Right ventricle myocardium inferior (tissue), 1 donor: ENCODE results near the gene MPL. TPM values are rescaled to one million over a fixed set of nuclear protein-coding genes. Genes with fewer than 3 reads are reported as not detected.

Source experiments
- ATAC-seq: fragments of 200-7000 bp; cut with Tn5 transposase; one replicate; pipeline ENCODE4 v1.9.1; 2020; ENCODE audit warnings: mild to moderate bottlenecking, moderate library complexity
- DNase-seq: peaks from one replicate; pipeline ENCODE4 v3.0.0; 2021; ENCODE audit errors: missing footprints
- intact Hi-C: fragments of 100-400 bp; cut with DNase I; formaldehyde crosslinking; loops from one replicate; pipeline ENCODE4 v1.11.0; 2022
- total RNA-seq: library from RNA; stranded (reverse); fragmentation: NEBNext Ultra II Directional; extraction: Animal tissue kit (Norgen Biotek cat#: 25700); gene quantifications from one replicate; pipeline ENCODE4 v1.2.1, GENCODE V29; 2021
- donor health status: DM: no; HTN: yes; CAD: no; lungs with severe emphysema.

MPL gene
- total RNA-seq, 1 donor from 2014 or later = 0.73 TPM

DNA sequence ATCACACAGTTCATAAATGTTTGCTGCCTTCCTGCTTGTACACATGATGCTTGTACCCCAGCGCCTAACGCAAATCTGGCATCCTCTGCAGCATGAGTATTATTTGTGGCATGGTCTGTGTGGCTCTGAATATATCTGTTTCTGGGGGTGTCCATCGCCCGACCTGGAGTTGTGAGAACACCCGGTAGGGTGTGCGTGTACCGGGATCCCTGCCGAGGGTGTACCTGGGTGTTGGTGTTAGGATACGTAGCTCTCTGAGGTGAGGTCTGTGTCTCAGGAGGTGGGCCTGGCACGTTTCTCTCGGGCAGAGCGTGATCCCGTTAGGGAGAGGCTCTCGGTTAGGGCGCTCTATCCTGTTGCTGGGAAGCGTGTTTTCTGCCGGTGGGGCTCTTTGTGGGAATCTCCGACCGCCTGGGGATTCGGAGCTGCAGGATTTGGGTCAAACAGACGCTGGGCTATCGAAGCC is 10.8 kb downstream of the MPL start:
- ATAC-seq (no peak), DNase-seq (no peak)
- intact Hi-C loops = loop anchor here (2.0 to 10.0 kb wide), 2 partner anchors 110 to 404 kb away; no protein-coding TSS in a partner anchor

DNA sequence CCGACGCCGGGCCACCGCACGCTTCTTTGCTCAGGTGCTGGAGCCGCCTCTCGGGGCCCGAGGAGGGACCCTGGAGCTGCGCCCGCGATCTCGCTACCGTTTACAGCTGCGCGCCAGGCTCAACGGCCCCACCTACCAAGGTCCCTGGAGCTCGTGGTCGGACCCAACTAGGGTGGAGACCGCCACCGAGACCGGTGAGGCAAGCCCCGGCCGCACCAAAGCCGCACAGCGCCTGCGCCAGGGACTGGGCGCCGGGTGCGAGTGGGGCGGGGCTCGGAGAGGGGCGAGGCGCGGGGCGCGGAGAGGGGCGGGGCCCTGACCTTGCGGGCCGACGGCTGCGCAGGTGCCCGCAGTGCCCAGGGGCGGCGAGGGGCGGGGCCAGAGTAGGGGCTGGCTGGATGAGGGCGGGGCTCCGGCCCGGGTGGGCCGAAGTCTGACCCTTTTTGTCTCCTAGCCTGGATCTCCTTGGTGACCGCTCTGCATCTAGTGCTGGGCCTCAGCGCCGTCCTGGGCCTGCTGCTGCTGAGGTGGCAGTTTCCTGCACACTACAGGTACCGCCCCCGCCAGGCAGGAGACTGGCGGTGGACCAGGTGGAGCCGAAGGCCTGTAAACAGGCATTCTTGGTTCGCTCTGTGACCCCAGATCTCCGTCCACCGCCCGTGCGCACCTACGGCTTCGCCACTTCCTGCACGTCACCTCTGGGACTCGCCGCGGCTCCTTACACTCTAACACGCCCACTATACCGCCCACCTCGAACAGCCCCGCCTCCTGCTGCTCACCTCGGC is 11.4 kb downstream of the MPL start:
- intact Hi-C loops = loop anchor here (2.0 to 10.0 kb wide), 2 partner anchors 110 to 404 kb away; no protein-coding TSS in a partner anchor
- peak; percentile 92 for ATAC-seq
- DNase-seq = peak; percentile 91

DNA sequence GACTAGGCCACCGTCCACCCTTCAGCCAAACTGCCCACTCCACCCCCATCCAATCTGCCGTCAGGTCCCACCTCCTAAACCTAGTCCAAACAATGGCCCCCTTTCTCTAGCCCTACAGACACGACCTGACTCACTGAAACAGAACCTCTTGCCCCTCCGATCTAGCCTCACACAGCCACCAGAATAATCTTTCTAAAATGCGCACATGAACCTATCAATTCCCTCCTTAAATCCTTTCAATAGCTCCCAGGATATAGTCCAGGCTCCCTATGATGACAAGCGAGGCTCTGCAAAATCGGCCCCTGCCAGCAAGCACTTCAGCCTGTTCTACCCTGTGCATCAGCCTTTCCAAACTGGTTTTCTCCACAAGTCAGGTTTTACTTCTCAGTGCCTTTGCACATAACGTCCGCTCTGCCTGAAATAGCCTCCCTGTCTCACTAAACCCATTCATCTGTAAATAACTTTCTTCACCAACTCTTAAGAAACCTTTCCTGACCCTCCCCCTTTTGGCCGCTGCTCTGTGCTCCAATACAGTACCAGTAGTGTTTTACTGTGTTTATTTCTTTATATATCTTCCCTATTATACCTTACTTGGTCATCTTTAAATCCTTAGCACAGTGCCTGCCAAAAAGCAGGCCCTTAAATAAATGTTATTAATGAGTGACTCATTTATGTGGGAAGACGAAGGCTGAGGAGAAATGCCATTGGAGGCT is 12.1 kb downstream of the MPL start:
- intact Hi-C loops = loop anchor here (2.0 to 10.0 kb wide), 2 partner anchors 111 to 405 kb away; no protein-coding TSS in a partner anchor
- ATAC-seq (peak; percentile 37), DNase-seq (no peak)

DNA sequence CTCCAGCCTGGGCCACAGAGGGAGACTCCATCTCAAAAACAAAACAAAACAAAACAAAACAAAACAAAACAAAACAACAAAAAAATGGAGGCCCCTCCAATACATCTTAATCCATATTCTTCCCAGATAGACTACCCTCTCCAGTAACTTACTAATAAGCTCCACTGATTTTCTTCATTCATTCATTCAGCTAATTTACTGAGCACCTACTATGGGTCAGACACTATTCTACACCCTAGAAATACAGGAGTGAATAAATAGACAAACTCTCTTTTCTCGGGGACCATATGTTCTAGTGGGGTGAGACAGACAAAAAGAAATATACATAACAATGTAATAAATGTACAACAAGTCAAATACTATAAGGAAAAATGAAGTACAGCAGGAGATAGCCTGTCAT is 13.4 kb downstream of the MPL start:
- no peak for DNase-seq
- intact Hi-C loops = no loop called here
- ATAC-seq = no peak

DNA sequence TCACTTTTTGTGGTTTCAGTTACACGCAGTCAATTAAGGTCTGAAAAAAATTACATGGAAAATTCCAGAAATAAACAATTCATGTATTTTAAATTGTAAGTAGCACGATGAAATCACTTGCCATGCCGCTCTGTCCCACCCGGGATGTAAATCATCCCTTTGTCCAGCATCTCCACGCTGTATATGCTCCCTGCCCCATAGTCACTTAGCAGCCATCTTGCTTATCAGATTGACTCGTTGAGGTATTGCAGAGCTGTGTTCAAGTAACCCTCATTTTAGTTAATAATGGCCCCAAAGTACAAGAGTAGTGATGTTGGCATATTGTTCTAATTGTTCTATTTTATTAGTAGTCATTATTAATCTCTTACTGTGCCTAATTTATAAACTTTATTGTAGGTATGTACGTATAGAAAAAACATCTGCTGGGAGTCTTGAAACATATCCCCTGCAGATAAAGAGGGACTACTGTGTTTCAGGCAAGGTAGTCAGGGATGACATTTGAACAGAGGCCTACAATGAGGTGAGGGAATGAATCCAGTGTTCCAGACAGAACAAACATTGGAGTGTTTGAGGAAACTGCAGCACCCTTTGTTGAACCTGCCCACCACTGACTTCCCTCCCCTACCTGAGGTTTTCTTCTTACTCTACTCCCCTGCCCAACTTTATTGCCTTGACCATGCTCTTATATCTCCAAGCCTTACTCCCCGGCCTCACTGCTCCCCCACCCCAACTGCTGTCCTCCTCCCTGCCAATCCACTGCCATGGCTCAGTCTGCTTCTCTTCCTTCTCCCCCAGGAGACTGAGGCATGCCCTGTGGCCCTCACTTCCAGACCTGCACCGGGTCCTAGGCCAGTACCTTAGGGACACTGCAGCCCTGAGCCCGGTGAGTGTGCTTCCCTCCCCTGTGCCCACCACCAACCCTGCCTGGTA is 14.1 kb downstream of the MPL start:
- DNase-seq (no peak), ATAC-seq (no peak)
- intact Hi-C loops = no loop called here

DNA sequence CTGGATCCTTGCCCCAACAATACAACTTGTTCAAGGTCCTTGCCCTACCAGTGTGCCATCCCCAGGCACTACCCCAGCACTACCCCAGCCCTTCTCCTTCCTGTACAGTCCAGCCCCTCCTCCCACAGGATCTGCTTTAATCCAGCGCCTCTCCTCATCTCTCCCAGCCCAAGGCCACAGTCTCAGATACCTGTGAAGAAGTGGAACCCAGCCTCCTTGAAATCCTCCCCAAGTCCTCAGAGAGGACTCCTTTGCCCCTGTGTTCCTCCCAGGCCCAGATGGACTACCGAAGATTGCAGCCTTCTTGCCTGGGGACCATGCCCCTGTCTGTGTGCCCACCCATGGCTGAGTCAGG is 14.7 kb downstream of the MPL start:
- DNase-seq = no peak
- intact Hi-C loops = no loop called here
- no peak for ATAC-seq

DNA sequence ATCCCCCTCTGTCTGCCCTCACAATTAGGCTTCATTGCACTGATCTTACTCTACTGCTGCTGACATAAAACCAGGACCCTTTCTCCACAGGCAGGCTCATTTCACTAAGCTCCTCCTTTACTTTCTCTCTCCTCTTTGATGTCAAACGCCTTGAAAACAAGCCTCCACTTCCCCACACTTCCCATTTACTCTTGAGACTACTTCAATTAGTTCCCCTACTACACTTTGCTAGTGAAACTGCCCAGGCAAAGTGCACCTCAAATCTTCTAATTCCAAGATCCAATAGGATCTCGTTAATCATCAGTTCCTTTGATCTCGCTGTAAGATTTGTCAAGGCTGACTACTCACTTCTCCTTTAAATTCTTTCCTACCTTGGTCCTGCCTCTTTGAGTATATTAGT is 15.3 kb downstream of the MPL start:
- ATAC-seq = no peak
- intact Hi-C loops = no loop called here
- DNase-seq = no peak

DNA sequence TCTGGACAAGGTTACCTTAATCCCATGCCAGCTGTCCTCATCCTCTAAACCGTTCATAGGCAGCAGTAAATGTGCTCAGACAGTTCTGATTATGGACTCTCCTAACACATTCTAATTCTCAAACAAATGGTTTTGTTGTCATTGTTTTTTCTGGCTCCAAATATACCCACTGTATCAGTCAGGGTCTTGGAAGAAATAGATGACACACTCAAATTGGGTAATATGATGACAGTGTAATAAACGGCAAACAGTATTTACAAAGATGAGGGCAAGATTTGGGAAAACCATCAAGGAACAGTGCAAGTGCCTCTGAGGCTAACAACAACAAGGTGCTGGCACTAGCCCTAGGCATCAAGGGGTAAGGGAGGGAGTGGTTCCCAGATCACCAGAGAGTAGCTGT is 16.9 kb downstream of the MPL start:
- intact Hi-C loops = no loop called here
- no peak for DNase-seq
- no peak for ATAC-seq

DNA sequence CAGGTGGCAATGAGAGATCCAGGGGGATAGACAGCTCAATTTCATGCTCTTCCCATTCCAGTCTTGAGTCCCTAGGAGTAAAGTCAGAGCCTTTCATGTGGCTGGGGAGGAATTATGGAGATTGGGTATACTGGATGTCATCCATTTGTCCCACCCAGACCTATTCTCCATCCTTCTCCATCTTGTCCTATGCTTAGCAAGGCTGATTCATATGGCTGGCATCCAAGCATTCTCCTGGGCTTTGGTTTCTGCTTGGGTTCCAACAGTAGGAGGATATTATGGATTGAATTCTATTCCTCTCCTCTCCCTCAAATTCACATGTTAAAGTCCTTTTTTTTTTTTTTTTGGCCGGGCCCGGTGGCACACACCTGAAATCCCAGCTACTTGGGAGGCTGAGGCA is 17.3 kb downstream of the MPL start:
- ATAC-seq (no peak), DNase-seq (no peak)
- intact Hi-C loops = no loop called here

DNA sequence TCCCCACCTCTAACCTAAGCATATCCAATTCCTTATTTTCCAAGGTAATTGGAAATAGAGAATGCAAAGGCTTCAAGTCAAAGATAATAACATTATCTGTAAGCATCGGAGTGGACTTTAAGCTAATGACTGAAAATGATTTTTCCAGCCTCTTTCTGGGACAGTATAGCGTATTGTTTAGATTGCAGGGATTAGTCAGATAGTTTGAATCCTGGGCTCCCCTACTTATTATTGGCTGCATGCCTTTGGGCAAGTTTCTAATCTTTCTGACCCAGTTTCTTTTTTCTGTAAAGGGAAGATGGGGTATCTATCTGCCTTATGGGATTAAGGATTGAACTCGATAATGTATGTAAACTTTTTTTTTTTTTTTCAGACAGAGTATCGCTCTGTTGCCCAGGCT is 19.6 kb downstream of the MPL start:
- intact Hi-C loops = no loop called here
- DNase-seq (no peak), ATAC-seq (no peak)

DNA sequence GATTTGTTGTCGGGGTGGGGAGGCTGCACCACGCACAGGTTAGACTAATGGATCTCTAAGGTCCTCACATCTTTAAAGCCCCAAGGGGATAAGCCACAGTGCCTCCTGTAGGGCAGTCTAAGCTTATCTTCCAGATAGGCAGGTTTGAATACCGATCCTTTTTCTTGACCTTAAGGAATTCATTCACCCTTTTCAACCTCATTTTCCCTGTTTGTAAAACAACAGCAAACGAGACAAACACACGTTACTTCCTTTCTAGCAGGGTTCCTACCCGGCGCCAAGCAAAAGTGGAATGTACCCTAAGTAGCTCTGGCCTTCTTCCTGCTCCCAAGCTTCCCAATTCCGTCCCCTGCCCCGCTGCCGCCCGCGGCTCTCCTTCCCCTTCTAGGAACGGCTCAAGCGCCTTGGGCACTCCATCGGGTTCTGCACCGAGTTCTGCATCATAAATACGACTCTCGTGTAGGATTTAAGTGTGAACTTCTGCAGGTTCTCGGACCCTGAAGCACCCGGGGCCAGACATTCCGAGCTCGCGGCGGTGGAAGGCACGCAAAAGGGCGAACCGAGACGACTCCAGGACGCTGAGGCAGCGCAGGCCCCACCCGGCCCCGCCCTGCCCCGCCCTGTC is 20.6 kb downstream of the MPL start:
- intact Hi-C loops = loop anchor here (2.0 kb wide), 1 partner anchor 119 kb away; no protein-coding TSS in a partner anchor
- peak; percentile 36 for ATAC-seq
- no peak for DNase-seq

DNA sequence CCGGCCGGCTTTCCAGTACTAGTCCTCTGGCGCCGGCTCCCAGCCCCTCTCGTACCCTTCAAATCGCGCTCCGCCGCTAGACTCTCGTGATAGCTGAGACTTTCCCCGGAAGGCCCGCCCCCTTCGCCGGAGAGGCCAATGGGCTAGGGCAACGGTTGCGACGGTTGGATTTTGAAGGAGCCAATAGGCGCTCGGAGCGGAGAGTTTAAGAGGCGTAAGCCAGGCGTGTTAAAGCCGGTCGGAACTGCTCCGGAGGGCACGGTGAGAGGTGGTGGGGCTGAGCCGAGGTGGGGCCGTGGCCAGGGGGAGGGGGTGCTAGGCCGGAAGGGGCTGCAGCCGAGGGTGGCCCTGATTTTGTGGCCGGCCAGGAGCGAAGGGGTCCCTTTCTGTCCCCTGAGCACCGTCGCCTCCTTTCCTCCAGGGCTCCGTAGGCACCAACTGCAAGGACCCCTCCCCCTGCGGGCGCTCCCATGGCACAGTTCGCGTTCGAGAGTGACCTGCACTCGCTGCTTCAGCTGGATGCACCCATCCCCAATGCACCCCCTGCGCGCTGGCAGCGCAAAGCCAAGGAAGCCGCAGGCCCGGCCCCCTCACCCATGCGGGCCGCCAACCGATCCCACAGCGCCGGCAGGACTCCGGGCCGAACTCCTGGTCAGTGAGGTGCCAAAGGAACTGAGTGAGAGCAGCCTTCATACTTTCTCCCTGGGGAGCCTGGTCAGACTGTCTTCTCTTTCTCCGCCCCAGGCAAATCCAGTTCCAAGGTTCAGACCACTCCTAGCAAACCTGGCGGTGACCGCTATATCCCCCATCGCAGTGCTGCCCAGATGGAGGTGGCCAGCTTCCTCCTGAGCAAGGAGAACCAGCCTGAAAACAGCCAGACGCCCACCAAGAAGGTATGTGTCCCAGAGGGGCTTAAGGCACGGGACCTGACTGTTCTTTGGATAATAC is 21.4 kb downstream of the MPL start, which contains the start of gene CDC20:
CDC20 (plus strand) TSS at position 236 of the 948 bp plus-strand sequence; CDS start at position 471, 235 bp downstream.
- peak; percentile 99 for DNase-seq
- intact Hi-C loops = loop anchor here (2.0 kb wide), 1 partner anchor 120 kb away; no protein-coding TSS in a partner anchor
- peak; percentile 98 for ATAC-seq

DNA sequence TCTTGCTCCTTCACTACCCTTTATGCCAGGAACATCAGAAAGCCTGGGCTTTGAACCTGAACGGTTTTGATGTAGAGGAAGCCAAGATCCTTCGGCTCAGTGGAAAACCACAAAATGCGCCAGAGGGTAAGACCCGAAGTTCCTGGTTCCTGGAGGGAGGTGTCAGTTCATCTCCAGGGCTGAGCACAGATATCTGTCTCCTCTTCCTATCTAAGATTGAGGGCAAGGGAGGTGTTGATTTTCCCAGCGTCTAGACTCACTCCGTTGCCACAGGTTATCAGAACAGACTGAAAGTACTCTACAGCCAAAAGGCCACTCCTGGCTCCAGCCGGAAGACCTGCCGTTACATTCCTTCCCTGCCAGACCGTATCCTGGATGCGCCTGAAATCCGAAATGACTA is 22.1 kb downstream of the MPL start:
- ATAC-seq (no peak), DNase-seq (no peak)
- intact Hi-C loops = loop anchor here (2.0 kb wide), 1 partner anchor 121 kb away; no protein-coding TSS in a partner anchor

DNA sequence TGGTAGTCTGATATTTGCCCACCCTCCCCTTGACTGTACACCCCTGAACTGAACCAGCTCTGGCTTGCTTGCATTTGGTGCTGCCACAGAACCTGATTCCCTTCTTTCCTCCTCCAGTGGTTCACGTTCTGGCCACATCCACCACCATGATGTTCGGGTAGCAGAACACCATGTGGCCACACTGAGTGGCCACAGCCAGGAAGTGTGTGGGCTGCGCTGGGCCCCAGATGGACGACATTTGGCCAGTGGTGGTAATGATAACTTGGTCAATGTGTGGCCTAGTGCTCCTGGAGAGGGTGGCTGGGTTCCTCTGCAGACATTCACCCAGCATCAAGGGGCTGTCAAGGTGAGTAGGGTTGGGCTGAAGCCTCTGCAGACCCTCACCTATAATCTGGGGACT is 23.0 kb downstream of the MPL start:
- ATAC-seq (no peak), DNase-seq (no peak)
- intact Hi-C loops = no loop called here

DNA sequence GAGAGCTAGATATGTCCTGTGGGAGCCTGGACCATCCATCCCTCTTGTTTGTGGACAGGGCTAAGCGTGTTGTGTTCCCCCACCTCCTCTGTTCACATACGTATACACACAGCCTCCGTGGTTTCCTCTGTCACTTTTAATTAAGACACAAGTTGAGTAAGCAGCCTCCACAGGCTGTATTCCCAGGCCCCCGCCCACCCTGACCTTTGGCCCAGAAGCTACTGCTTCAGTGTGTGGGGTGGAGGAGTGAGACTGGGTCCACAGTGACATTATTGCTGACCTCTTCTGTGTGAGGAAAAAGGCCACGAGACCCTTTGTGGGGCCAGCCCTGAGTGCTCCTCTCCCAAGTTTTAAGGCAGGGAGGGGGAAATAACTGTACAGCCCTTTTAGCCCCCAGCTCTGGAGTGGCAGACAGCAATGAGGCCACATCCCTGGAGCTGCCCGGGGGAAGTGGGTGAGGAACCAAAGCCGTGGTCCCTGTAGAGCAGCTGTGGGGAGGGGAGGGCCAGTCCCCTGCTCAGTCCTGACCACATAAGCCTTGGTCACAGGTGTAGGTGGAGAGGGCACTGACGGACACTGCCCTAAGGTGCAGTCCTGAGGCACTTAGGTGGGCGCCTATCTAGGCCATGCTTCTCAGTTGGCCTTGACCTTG is 25.8 kb downstream of the MPL start:
- ATAC-seq (no peak), DNase-seq (no peak)
- intact Hi-C loops = no loop called here

DNA sequence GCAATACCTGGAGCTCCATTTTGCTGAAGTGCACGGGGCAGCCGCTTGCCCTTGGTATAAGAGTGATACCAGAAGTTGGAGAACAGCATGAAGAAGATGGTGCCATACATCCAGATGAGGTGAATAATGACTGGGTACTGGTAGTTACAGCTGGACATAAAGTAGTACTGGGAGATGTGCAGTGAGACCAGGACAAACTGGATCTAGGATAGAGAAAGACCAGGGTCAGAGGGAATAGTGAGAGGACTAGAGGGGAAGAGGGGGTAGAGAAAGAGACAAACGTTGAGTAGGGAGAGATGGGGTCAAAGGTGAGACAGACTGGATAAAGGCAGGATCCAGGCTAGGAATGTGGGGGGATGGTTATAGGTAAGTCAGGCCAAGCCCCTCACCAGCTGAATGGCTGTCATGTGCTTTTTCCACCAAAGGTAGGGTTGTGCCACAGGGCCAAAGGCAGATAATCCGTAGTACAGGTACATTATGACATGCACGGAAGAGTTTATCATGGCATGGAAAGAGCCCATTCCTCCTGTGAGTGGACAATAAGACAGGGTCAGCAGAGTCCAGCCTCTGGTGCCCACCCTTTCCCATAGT is 26.4 kb downstream of the MPL start:
- no peak for ATAC-seq
- intact Hi-C loops = no loop called here
- DNase-seq = no peak
